K562 (cell line): ENCODE results near the gene RANGAP1. TPM values are rescaled to one million over a fixed set of nuclear protein-coding genes. Genes with fewer than 3 reads are reported as not detected.

Source experiments
- AFF1 ChIP-seq, 2 experiments: fragments of 450-650 bp; IDR thresholded peaks; 2 replicates each; pipeline ENCODE4 v1.6.1; 2018; ENCODE audit warnings: mild to moderate bottlenecking in 2 of 2, low read depth in 1 of 2; ENCODE audit not compliant: partially characterized antibody in 2 of 2
- ATF7 ChIP-seq: fragments of 450-650 bp; IDR thresholded peaks from 2 replicates; pipeline ENCODE4 v1.7.1; 2014; ENCODE audit warnings: mild to moderate bottlenecking, moderate library complexity
- CLOCK ChIP-seq: fragments of 250-450 bp; sonication (Bioruptor Pico); IDR thresholded peaks from 2 replicates; pipeline ENCODE4 v1.4.0; 2020; ENCODE audit warnings: mild to moderate bottlenecking, moderate library complexity, borderline replicate concordance
- CTBP1 ChIP-seq: fragments of 450-650 bp; IDR thresholded peaks from 2 replicates; pipeline ENCODE4 v1.6.1; 2016; ENCODE audit warnings: borderline replicate concordance
- E2F6 ChIP-seq, 2 experiments: IDR thresholded peaks; 2 replicates each; pipeline ENCODE4 v1.6.1; 2011; ENCODE audit warnings: borderline replicate concordance in 1 of 2, control low read depth in 1 of 2, low read depth in 1 of 2, low read length in 1 of 2, mild to moderate bottlenecking in 1 of 2, mixed read lengths in 1 of 2, moderate library complexity in 1 of 2; ENCODE audit not compliant: insufficient read depth in 1 of 2, insufficient read length in 1 of 2, poor library complexity in 1 of 2, severe bottlenecking in 1 of 2; ENCODE audit errors: extremely low read depth in 1 of 2
- MGA ChIP-seq: fragments of 450-650 bp; IDR thresholded peaks from 2 replicates; pipeline ENCODE4 v1.6.1; 2016; ENCODE audit warnings: mild to moderate bottlenecking, moderate library complexity
- TAF9B ChIP-seq: fragments of 450-650 bp; IDR thresholded peaks from 2 replicates; pipeline ENCODE4 v1.6.1; 2018; ENCODE audit warnings: mild to moderate bottlenecking; ENCODE audit not compliant: partially characterized antibody
- polyA plus RNA-seq, 8 experiments: library from polyadenylated mRNA; depleted of rRNA in 4 of 8; stranded (reverse) in 5 of 8; unstranded in 3 of 8; fragments of >200 nt; fragmentation: Nextera tagmentation in 2 of 8; fragmentation: Illumina TruSeq in 1 of 8; extraction: Ambion mirVana in 2 of 8; extraction: Trizol in 1 of 8; gene quantifications; 2 replicates each; pipeline versions ENCODE4 v1.2.1 to v1.2.3, GENCODE V29; 2011 to 2014; ENCODE audit warnings: inconsistent platforms in 1 of 8, missing spikeins in 1 of 8
- total RNA-seq, 7 experiments: library from RNA; depleted of rRNA in 6 of 7; stranded (reverse); fragments of >200 nt in 6 of 7; fragmentation: Illumina TruSeq in 2 of 7; extraction: Trizol in 2 of 7; gene quantifications; 2 replicates each; pipeline versions ENCODE4 v1.2.1 to v1.2.3, GENCODE V29; 2011 to 2021; ENCODE audit warnings: low replicate concordance in 1 of 7

RANGAP1 gene
- total and polyA plus RNA-seq, 9 of the 15 experiments (the other 6 are each of a cell fraction or from before 2014, with no cell fraction given): 2.1 to 104 (median 50.6) TPM

- TF ChIP-seq TAF9B (peak; percentile 33), AFF1 (IDR thresholded peaks at IDR 0.05; ENCODE audit: low read depth in 1 of 2, partially characterized antibody in 2 of 2) (peak in 1 of 2 experiments; percentile 14), E2F6 (IDR thresholded peaks at IDR 0.05; ENCODE audit: borderline replicate concordance in 1 of 2, extremely low read depth in 1 of 2, insufficient read depth in 1 of 2, insufficient read length in 1 of 2, low read depth in 1 of 2, low read length in 1 of 2, poor library complexity in 1 of 2, severe bottlenecking in 1 of 2) (no peak), MGA (peak; percentile 3; the same call in 1 of the 2 replicates), CLOCK (CRISPR knock-in tag) (no peak), CTBP1 (no peak), ATF7 (no peak)
Observed at GRCh38 chr22:41286639-41287091, 678 bp upstream of the RANGAP1 start (continued).
